ENCODE results near the gene CCDC178.

DNA sequence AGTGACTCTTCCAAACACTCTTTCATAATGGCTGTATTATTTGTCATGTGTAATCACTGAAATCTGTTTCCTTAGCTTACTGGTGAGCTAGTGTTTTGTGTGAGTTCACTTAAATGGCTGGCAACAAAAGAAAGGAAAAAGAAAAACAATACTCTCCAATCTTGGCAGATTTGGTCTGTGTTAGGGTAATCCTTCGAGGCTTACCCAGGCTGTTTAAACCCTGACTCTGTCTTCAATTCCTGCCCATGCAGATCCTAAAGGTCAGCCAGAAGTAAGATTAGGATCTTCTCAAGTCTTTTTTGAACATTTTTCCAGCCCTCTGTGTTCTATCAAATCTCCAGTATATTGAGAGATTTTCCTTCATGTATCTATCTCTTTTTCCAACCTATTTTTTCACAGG, 85.3 kb downstream of the CCDC178 start:
- TF ChIP-seq, protein P1, sequence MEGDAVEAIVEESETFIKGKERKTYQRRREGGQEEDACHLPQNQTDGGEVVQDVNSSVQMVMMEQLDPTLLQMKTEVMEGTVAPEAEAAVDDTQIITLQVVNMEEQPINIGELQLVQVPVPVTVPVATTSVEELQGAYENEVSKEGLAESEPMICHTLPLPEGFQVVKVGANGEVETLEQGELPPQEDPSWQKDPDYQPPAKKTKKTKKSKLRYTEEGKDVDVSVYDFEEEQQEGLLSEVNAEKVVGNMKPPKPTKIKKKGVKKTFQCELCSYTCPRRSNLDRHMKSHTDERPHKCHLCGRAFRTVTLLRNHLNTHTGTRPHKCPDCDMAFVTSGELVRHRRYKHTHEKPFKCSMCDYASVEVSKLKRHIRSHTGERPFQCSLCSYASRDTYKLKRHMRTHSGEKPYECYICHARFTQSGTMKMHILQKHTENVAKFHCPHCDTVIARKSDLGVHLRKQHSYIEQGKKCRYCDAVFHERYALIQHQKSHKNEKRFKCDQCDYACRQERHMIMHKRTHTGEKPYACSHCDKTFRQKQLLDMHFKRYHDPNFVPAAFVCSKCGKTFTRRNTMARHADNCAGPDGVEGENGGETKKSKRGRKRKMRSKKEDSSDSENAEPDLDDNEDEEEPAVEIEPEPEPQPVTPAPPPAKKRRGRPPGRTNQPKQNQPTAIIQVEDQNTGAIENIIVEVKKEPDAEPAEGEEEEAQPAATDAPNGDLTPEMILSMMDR (IDR thresholded peaks at IDR 0.05): no peak
- TF ChIP-seq POLR2A (IDR thresholded peaks at IDR 0.05): no peak
